Measurements from ENCODE around the gene G6PD. TPM values are rescaled to one million over a fixed set of nuclear protein-coding genes. Genes with fewer than 3 reads are reported as not detected.

G6PD gene
- total and polyA plus RNA-seq, 4 donors: 1.9 to 23.6 (median 5.5) TPM

GRCh38 chrX:154513716-154514115 lies 32.9 kb downstream of the G6PD start:
- H3K27me3 ChIP-seq (ENCODE audit: control insufficient read depth in 4 of 4, insufficient read depth in 4 of 4, low read length in 3 of 4): no peaks in the 10 kb centered on the region
- TF ChIP-seq, protein P1, sequence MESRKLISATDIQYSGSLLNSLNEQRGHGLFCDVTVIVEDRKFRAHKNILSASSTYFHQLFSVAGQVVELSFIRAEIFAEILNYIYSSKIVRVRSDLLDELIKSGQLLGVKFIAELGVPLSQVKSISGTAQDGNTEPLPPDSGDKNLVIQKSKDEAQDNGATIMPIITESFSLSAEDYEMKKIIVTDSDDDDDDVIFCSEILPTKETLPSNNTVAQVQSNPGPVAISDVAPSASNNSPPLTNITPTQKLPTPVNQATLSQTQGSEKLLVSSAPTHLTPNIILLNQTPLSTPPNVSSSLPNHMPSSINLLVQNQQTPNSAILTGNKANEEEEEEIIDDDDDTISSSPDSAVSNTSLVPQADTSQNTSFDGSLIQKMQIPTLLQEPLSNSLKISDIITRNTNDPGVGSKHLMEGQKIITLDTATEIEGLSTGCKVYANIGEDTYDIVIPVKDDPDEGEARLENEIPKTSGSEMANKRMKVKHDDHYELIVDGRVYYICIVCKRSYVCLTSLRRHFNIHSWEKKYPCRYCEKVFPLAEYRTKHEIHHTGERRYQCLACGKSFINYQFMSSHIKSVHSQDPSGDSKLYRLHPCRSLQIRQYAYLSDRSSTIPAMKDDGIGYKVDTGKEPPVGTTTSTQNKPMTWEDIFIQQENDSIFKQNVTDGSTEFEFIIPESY (IDR thresholded peaks at IDR 0.05): no peak
- TF ChIP-seq NR2F2 (IDR thresholded peaks at IDR 0.05) (peak; percentile 75), HNF4G (IDR thresholded peaks at IDR 0.05) (no peak), TAF1 (conservative IDR thresholded peaks at IDR 0.05) (no peak), RXRA (IDR thresholded peaks at IDR 0.05) (peak in 1 of 2 donors; percentile 38)
- WGBS: 76% methylated on average over 2 of the region's 2 CpGs

GRCh38 chrX:154512879-154513553 lies 33.6 kb downstream of the G6PD start:
- Histone ChIP-seq H3K27me3 (ENCODE audit: control insufficient read depth in 4 of 4, insufficient read depth in 4 of 4, low read length in 3 of 4) (no peaks in the 10 kb centered on the region), H3K36me3 (ENCODE audit: control insufficient read depth in 4 of 4, insufficient read depth in 3 of 4, low read depth in 1 of 4, low read length in 3 of 4) (peaks cover 0 to 7% (median 2%) of the 10 kb centered on the region in 4 donors), H3K4me3 (ENCODE audit: low read depth in 1 of 3, low read length in 3 of 3) (no peak overlapping the region), H3K27ac (ENCODE audit: low read depth in 1 of 2, low read length in 2 of 2) (no peak overlapping the region), H3K9ac (ENCODE audit: low read depth in 1 of 2, low read length in 2 of 2) (no peak overlapping the region), H3K9me3 (ENCODE audit: control insufficient read depth in 4 of 4, low read length in 3 of 4) (peaks cover 0 to 3% (median 0%) of the 10 kb centered on the region in 4 donors), H3K4me1 (ENCODE audit: control insufficient read depth in 4 of 4, insufficient read depth in 4 of 4, low read length in 3 of 4) (peaks cover 4 to 30% (median 15%) of the 10 kb centered on the region in 4 donors)
- no peak for DNase-seq (ENCODE audit: low spot score)
- no peak for TF ChIP-seq ATF3 (IDR thresholded peaks at IDR 0.05)
- TF ChIP-seq EGR1 (IDR thresholded peaks at IDR 0.05; ENCODE audit: low read depth in 2 of 2): no peak
- no peak for TF ChIP-seq RAD21 (IDR thresholded peaks at IDR 0.05)
- TF ChIP-seq CTCF (IDR thresholded peaks at IDR 0.05; ENCODE audit: low read depth, low read length, missing input control): no peak
- TF ChIP-seq JUND (IDR thresholded peaks at IDR 0.05): no peak
- TF ChIP-seq, protein P2, sequence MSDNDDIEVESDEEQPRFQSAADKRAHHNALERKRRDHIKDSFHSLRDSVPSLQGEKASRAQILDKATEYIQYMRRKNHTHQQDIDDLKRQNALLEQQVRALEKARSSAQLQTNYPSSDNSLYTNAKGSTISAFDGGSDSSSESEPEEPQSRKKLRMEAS (IDR thresholded peaks at IDR 0.05): no peak
- TF ChIP-seq, protein P1 (IDR thresholded peaks at IDR 0.05): no peak
- no peak for TF ChIP-seq HNF4G (IDR thresholded peaks at IDR 0.05)
- TF ChIP-seq FOXA1 (IDR thresholded peaks at IDR 0.05): no peak
- TF ChIP-seq YY1 (IDR thresholded peaks at IDR 0.05): no peak
- TF ChIP-seq TAF1 (conservative IDR thresholded peaks at IDR 0.05): no peak
- TF ChIP-seq NR2F2 (IDR thresholded peaks at IDR 0.05): no peak
- TF ChIP-seq RXRA (IDR thresholded peaks at IDR 0.05): no peak
- no peak for TF ChIP-seq SP1 (IDR thresholded peaks at IDR 0.05)
- no peak for TF ChIP-seq REST (IDR thresholded peaks at IDR 0.05)
- no peak for TF ChIP-seq FOXA2 (IDR thresholded peaks at IDR 0.05)
- TF ChIP-seq HNF4A (conservative IDR thresholded peaks at IDR 0.05): no peak
- TF ChIP-seq GABPA (IDR thresholded peaks at IDR 0.05 in 1 of 2, conservative IDR thresholded peaks at IDR 0.05 in 1 of 2): no peak
- 96% methylated on average over 16 of the region's 16 CpGs for WGBS

More at GRCh38 chrX:154513716-154514115, 32.9 kb downstream of the G6PD start:
- Histone ChIP-seq H3K4me3 (ENCODE audit: low read depth in 1 of 3, low read length in 3 of 3) (no peak overlapping the region), H3K27ac (ENCODE audit: low read depth in 1 of 2, low read length in 2 of 2) (no peak overlapping the region), H3K4me1 (ENCODE audit: control insufficient read depth in 4 of 4, insufficient read depth in 4 of 4, low read length in 3 of 4) (peaks cover 4 to 32% (median 15%) of the 10 kb centered on the region in 4 donors), H3K36me3 (ENCODE audit: control insufficient read depth in 4 of 4, insufficient read depth in 3 of 4, low read depth in 1 of 4, low read length in 3 of 4) (peaks cover 0 to 7% (median 2%) of the 10 kb centered on the region in 4 donors), H3K9ac (ENCODE audit: low read depth in 1 of 2, low read length in 2 of 2) (no peak overlapping the region), H3K9me3 (ENCODE audit: control insufficient read depth in 4 of 4, low read length in 3 of 4) (peaks cover 0 to 3% (median 0%) of the 10 kb centered on the region in 4 donors)
- DNase-seq (ENCODE audit: low spot score): no peak
